Esophagus muscularis mucosa (tissue), 4 donors: ENCODE data around the gene GSX2.
"Not testable (repeated sequence)": the region's sequence is repeated elsewhere in the genome, so short reads cannot be mapped to it uniquely, and the experiment has no call there.

Experiments used
- EP300 ChIP-seq: sonication (generic); formaldehyde crosslinking; IDR thresholded peaks from one replicate; pipeline ENCODE4 v1.6.1; 2017; ENCODE audit warnings: antibody characterized with exemption
- POLR2A ChIP-seq: fragments of 450-650 bp; IDR thresholded peaks from one replicate; pipeline ENCODE4 v1.6.1; 2017; ENCODE audit warnings: antibody characterized with exemption, moderate library complexity, mild to moderate bottlenecking, low read depth
- POLR2AphosphoS5 ChIP-seq, 2 donors: sonication (generic); formaldehyde crosslinking; IDR thresholded peaks; one replicate each; pipeline ENCODE4 v1.6.1; 2017; ENCODE audit warnings: antibody characterized with exemption in 2 of 2
- TF ChIP-seq, protein P1 (sequence below), 3 experiments: fragments of 200-600 bp in 2 of 3; fragments of 450-650 bp in 1 of 3; sonication (generic) in 2 of 3; IDR thresholded peaks; one replicate each; pipeline ENCODE4 v1.5.1; 2017 to 2019; ENCODE audit warnings: antibody characterized with exemption in 3 of 3, mild to moderate bottlenecking in 2 of 3, moderate library complexity in 1 of 3

DNA sequence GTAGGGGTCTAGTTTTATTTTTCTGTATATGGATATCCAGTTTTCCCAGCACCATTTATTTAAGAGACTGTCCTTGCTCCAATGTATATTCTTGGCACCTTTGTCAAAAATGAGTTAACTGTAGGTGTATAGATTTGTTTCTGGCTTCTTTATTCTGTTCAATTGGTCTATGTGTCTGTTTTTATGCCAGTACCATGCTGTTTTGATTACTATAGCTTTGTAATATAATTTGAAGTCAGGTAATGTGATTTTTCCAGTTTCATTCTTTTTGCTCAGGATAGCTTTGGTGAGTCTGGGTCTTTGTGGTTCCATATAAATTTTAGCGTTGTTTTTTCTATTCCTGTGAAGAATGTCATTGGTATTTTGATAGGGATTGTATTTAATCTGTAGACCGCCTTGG is 28.7 kb downstream of the GSX2 start:
- TF ChIP-seq, protein P1, sequence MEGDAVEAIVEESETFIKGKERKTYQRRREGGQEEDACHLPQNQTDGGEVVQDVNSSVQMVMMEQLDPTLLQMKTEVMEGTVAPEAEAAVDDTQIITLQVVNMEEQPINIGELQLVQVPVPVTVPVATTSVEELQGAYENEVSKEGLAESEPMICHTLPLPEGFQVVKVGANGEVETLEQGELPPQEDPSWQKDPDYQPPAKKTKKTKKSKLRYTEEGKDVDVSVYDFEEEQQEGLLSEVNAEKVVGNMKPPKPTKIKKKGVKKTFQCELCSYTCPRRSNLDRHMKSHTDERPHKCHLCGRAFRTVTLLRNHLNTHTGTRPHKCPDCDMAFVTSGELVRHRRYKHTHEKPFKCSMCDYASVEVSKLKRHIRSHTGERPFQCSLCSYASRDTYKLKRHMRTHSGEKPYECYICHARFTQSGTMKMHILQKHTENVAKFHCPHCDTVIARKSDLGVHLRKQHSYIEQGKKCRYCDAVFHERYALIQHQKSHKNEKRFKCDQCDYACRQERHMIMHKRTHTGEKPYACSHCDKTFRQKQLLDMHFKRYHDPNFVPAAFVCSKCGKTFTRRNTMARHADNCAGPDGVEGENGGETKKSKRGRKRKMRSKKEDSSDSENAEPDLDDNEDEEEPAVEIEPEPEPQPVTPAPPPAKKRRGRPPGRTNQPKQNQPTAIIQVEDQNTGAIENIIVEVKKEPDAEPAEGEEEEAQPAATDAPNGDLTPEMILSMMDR (IDR thresholded peaks at IDR 0.05): not testable (repeated sequence)
- TF ChIP-seq POLR2A; POLR2AphosphoS5 (IDR thresholded peaks at IDR 0.05); EP300: not testable (repeated sequence)
